ENCODE measurements around the gene PLK1. TPM values are rescaled to one million over a fixed set of nuclear protein-coding genes. Genes with fewer than 3 reads are reported as not detected.
"Not testable (repeated sequence)": the region's sequence is repeated elsewhere in the genome, so short reads cannot be mapped to it uniquely, and the experiment has no call there.

Gene PLK1
- total RNA-seq, 1 donor from 2014 or later: 108 TPM

- Mint-ChIP-seq H3K27ac (ENCODE audit: unreplicated experiment) (no peak overlapping the region), H3K36me3 (ENCODE audit: low read depth) (no peaks in the 10 kb centered on the region), H3K4me1 (peaks cover 10% of the 10 kb centered on the region), H3K27me3 (ENCODE audit: low read depth) (peaks cover 2% of the 10 kb centered on the region), H3K4me3 (no peak overlapping the region), H3K9me3 (peaks cover 2% of the 10 kb centered on the region)
- DNase-seq (ENCODE audit: low read depth, low spot score): no peak
- TF ChIP-seq CTCF (conservative IDR thresholded peaks at IDR 0.05): no peak
These were observed 49.4 kb downstream of the PLK1 start for GRCh38 chr16:23728112-23728477.

GRCh38 chr16:23729503-23730424 is 51.1 kb downstream of the PLK1 start:
- Mint-ChIP-seq H3K27ac (ENCODE audit: unreplicated experiment) (no peak overlapping the region), H3K4me3 (no peak overlapping the region), H3K36me3 (ENCODE audit: low read depth) (no peaks in the 10 kb centered on the region), H3K27me3 (ENCODE audit: low read depth) (no peaks in the 10 kb centered on the region), H3K9me3 (peaks cover 2% of the 10 kb centered on the region), H3K4me1 (peaks cover 10% of the 10 kb centered on the region)
- no peak for TF ChIP-seq CTCF (conservative IDR thresholded peaks at IDR 0.05)
- no peak for DNase-seq (ENCODE audit: low read depth, low spot score)

GRCh38 chr16:23734176-23734893 is 55.6 kb downstream of the PLK1 start:
- Mint-ChIP-seq H3K27ac (ENCODE audit: unreplicated experiment) (no peak overlapping the region), H3K4me1 (peaks cover 5% of the 10 kb centered on the region), H3K36me3 (ENCODE audit: low read depth) (no peaks in the 10 kb centered on the region)

GRCh38 chr16:23737423-23738028 is 58.8 kb downstream of the PLK1 start:
- H3K27me3 Mint-ChIP-seq (ENCODE audit: low read depth): peaks cover 25% of the 10 kb centered on the region
- H3K4me1 Mint-ChIP-seq; H3K4me3 Mint-ChIP-seq; DNase-seq (ENCODE audit: low read depth, low spot score); H3K9me3 Mint-ChIP-seq; H3K36me3 Mint-ChIP-seq (ENCODE audit: low read depth); H3K27ac Mint-ChIP-seq (ENCODE audit: unreplicated experiment): not testable (repeated sequence)

More at GRCh38 chr16:23734176-23734893, 55.6 kb downstream of the PLK1 start:
- Mint-ChIP-seq H3K4me3 (no peak overlapping the region), H3K27me3 (ENCODE audit: low read depth) (peaks cover 13% of the 10 kb centered on the region), H3K9me3 (no peaks in the 10 kb centered on the region)
- TF ChIP-seq CTCF (conservative IDR thresholded peaks at IDR 0.05): no peak
- DNase-seq (ENCODE audit: low read depth, low spot score): no peak

- Mint-ChIP-seq H3K27me3 (ENCODE audit: low read depth) (peaks cover 44% of the 10 kb centered on the region), H3K27ac (ENCODE audit: unreplicated experiment) (no peak overlapping the region), H3K9me3 (no peaks in the 10 kb centered on the region), H3K4me3 (no peak overlapping the region), H3K4me1 (no peaks in the 10 kb centered on the region), H3K36me3 (ENCODE audit: low read depth) (no peaks in the 10 kb centered on the region)
- no peak for TF ChIP-seq CTCF (conservative IDR thresholded peaks at IDR 0.05)
- no peak for DNase-seq (ENCODE audit: low read depth, low spot score)
These were observed 60.8 kb downstream of the PLK1 start for GRCh38 chr16:23739516-23739915.

Other genes starting within 250 kb of the PLK1 start
- 18.8 and 18.9 TPM in 2 replicates for gene COG7, start 225.7 kb upstream of the PLK1 start, total RNA-seq
- 93.4 and 100 TPM in 2 replicates for gene GGA2, start 168.4 kb upstream of the PLK1 start, total RNA-seq
- 27.5 and 27.9 TPM in 2 replicates for gene EARS2, start 121.5 kb upstream of the PLK1 start, total RNA-seq
- 89.5 and 91.0 TPM in 2 replicates for gene UBFD1, start 121.2 kb upstream of the PLK1 start, total RNA-seq
- gene NDUFAB1, start 82.6 kb upstream of the PLK1 start, total RNA-seq: 104 and 105 TPM in 2 replicates
- gene PALB2, start 37.6 kb upstream of the PLK1 start, total RNA-seq: 25.6 and 26.6 TPM in 2 replicates
- 95.7 and 96.7 TPM in 2 replicates for gene DCTN5, start 37.4 kb upstream of the PLK1 start, total RNA-seq
- gene ERN2, start 34.3 kb downstream of the PLK1 start, total RNA-seq: 0.59 TPM in 1 of 2 replicates, not detected in the other
- gene CHP2, start 76.1 kb downstream of the PLK1 start, total RNA-seq: not detected in 2 replicates
- gene PRKCB, start 157.1 kb downstream of the PLK1 start, total RNA-seq: 0.77 and 0.80 TPM in 2 replicates